GM12874 (cell line): Measurements from ENCODE around the gene WFDC6.

Source experiments
- CTCF ChIP-seq: IDR thresholded peaks from 2 replicates; pipeline ENCODE4 v1.5.1; 2011; ENCODE audit warnings: low read depth, mild to moderate bottlenecking, control low read depth, low read length, moderate library complexity; ENCODE audit not compliant: insufficient read depth

Gene WFDC6

GRCh38 chr20:45539382-45539781 is at the start of gene WFDC6:
TSS of gene WFDC6 (minus strand) at chr20:45539482. CDS start at chr20:45539407, 75 bp downstream.
- no peak for TF ChIP-seq CTCF

- no peak for TF ChIP-seq CTCF
Observed at GRCh38 chr20:45588800-45589199, 49.5 kb upstream of the WFDC6 start.

- TF ChIP-seq CTCF: no peak
Observed at GRCh38 chr20:45583502-45583901, 44.2 kb upstream of the WFDC6 start.

GRCh38 chr20:45581702-45582101 is 42.4 kb upstream of the WFDC6 start:
- TF ChIP-seq CTCF: no peak

- no peak for TF ChIP-seq CTCF
Observed at GRCh38 chr20:45579184-45579583, 39.9 kb upstream of the WFDC6 start, which contains the start of gene WFDC8. TSS of gene WFDC8 (minus strand) at chr20:45579284. CDS start at chr20:45579247, 37 bp downstream.

- no peak for TF ChIP-seq CTCF
Observed at GRCh38 chr20:45578231-45578630, 38.9 kb upstream of the WFDC6 start.

GRCh38 chr20:45576995-45577394 is 37.7 kb upstream of the WFDC6 start:
- no peak for TF ChIP-seq CTCF

GRCh38 chr20:45575931-45576330 is 36.6 kb upstream of the WFDC6 start:
- TF ChIP-seq CTCF: no peak
